ENCODE data around the gene MAEA.

The MAEA gene

GRCh38 chr4:1337951-1338751, 48.5 kb downstream of the MAEA start:
- no peak for DNase-seq

- DNase-seq = no peak
Measured at GRCh38 chr4:1338752-1339414, 49.2 kb downstream of the MAEA start.

- no peak for DNase-seq
Measured at GRCh38 chr4:1339489-1339888, 49.8 kb downstream of the MAEA start.

- no peak for DNase-seq
Measured at GRCh38 chr4:1340181-1340747, 50.6 kb downstream of the MAEA start.

- no peak for DNase-seq
Measured at GRCh38 chr4:1340861-1341260, 51.2 kb downstream of the MAEA start.

GRCh38 chr4:1342003-1342402, 52.3 kb downstream of the MAEA start:
- DNase-seq = no peak

GRCh38 chr4:1344696-1345095, 55.0 kb downstream of the MAEA start:
- DNase-seq = no peak

- DNase-seq = peak; percentile 64
Measured at GRCh38 chr4:1345903-1346780, 56.5 kb downstream of the MAEA start.

GRCh38 chr4:1346781-1347409, 57.2 kb downstream of the MAEA start, which contains the start of gene UVSSA:
TSS of gene UVSSA (plus strand) at chr4:1347208. CDS start at chr4:1348092, 884 bp downstream.
- peak; percentile 100 for DNase-seq

GRCh38 chr4:1347410-1347864, 57.7 kb downstream of the MAEA start:
- DNase-seq = peak; percentile 61

- no peak for DNase-seq
Measured at GRCh38 chr4:1348014-1348513, 58.4 kb downstream of the MAEA start.

GRCh38 chr4:1348746-1349145, 59.1 kb downstream of the MAEA start:
- DNase-seq = no peak

GRCh38 chr4:1349359-1350168, 59.9 kb downstream of the MAEA start:
- DNase-seq = no peak

GRCh38 chr4:1350169-1350520, 60.5 kb downstream of the MAEA start:
- DNase-seq = no peak

GRCh38 chr4:1351854-1352566, 62.3 kb downstream of the MAEA start:
- DNase-seq = peak; percentile 80

- DNase-seq = no peak
Measured at GRCh38 chr4:1352567-1352900, 62.8 kb downstream of the MAEA start.

- DNase-seq = no peak
Measured at GRCh38 chr4:1353186-1354055, 63.7 kb downstream of the MAEA start.

- no peak for DNase-seq
Measured at GRCh38 chr4:1354136-1354982, 64.7 kb downstream of the MAEA start.

- no peak for DNase-seq
Measured at GRCh38 chr4:1354983-1355275, 65.2 kb downstream of the MAEA start.
